Neural progenitor cell (in vitro differentiated cells): ENCODE data around the gene MEGF9. TPM values are rescaled to one million over a fixed set of nuclear protein-coding genes. Genes with fewer than 3 reads are reported as not detected.

Experiments used
- DNase-seq: peaks from one replicate; pipeline ENCODE4 v3.0.0-alpha.2; 2016; ENCODE audit warnings: low spot score
- H2AFZ ChIP-seq: fragments of 200-600 bp; sonication (generic); replicated peaks from 2 replicates; pipeline ENCODE4 v1.6.1; 2016; ENCODE audit warnings: antibody characterized with exemption
- H3F3A ChIP-seq: fragments of 200-600 bp; sonication (generic); 2 replicates; pipeline ENCODE4 v1.6.1; 2016; ENCODE audit warnings: antibody characterized with exemption, low read depth
- H3K27ac ChIP-seq: fragments of 200-600 bp; sonication (generic); 2 replicates; pipeline ENCODE4 v1.5.1; 2016; ENCODE audit warnings: mild to moderate bottlenecking
- H3K27me3 ChIP-seq: fragments of 200-600 bp; sonication (generic); 2 replicates; pipeline ENCODE4 v1.6.1; 2016; ENCODE audit warnings: mild to moderate bottlenecking, moderate library complexity
- H3K36me3 ChIP-seq: fragments of 200-600 bp; sonication (generic); 2 replicates; pipeline ENCODE4 v1.5.1; 2016
- H3K4me1 ChIP-seq: fragments of 200-600 bp; sonication (generic); 2 replicates; pipeline ENCODE4 v1.6.1; 2016; ENCODE audit warnings: mixed run types
- H3K4me2 ChIP-seq: fragments of 200-600 bp; sonication (generic); 2 replicates; pipeline ENCODE4 v1.6.1; 2016
- H3K4me3 ChIP-seq: fragments of 200-600 bp; sonication (generic); 2 replicates; pipeline ENCODE4 v1.5.1; 2016
- H3K79me2 ChIP-seq: fragments of 200-600 bp; sonication (generic); 2 replicates; pipeline ENCODE4 v1.6.1; 2016; ENCODE audit warnings: low read depth
- H3K9ac ChIP-seq: fragments of 200-600 bp; sonication (generic); 2 replicates; pipeline ENCODE4 v1.6.1; 2016
- H3K9me3 ChIP-seq: fragments of 200-600 bp; sonication (generic); 2 replicates; pipeline ENCODE4 v1.5.1; 2016; ENCODE audit warnings: low read depth
- H4K20me1 ChIP-seq: fragments of 200-600 bp; sonication (generic); 2 replicates; pipeline ENCODE4 v1.6.1; 2016; ENCODE audit warnings: low read depth
- H3K27ac Mint-ChIP-seq: 3 replicates; pipeline ENCODE4 v1.8.0; 2021; ENCODE audit warnings: mixed read lengths
- H3K27me3 Mint-ChIP-seq: 2 replicates; pipeline ENCODE4 v1.8.0; 2022; ENCODE audit warnings: low read depth, mild to moderate bottlenecking, inconsistent platforms, moderate library complexity, mixed read lengths; ENCODE audit not compliant: insufficient read depth
- H3K36me3 Mint-ChIP-seq: 3 replicates; pipeline ENCODE4 v1.8.0; 2021; ENCODE audit warnings: mixed read lengths
- H3K4me1 Mint-ChIP-seq: 3 replicates; pipeline ENCODE4 v1.8.0; 2021; ENCODE audit warnings: mixed read lengths
- H3K4me3 Mint-ChIP-seq: 3 replicates; pipeline ENCODE4 v1.8.0; 2021; ENCODE audit warnings: mild to moderate bottlenecking, moderate library complexity, mixed read lengths
- H3K9me3 Mint-ChIP-seq: 3 replicates; pipeline ENCODE4 v1.8.0; 2020; ENCODE audit warnings: mixed read lengths
- EZH2 ChIP-seq: fragments of 200-600 bp; sonication (generic); IDR thresholded peaks from 2 replicates; pipeline ENCODE4 v1.6.1; 2017; ENCODE audit warnings: antibody characterized with exemption, mild to moderate bottlenecking, moderate library complexity
- EZH2phosphoT487 ChIP-seq: fragments of 200-600 bp; sonication (generic); IDR thresholded peaks from 2 replicates; pipeline ENCODE4 v1.6.1; 2017; ENCODE audit warnings: antibody characterized with exemption
- total RNA-seq: library from RNA; depleted of rRNA; stranded (reverse); fragments of >200 nt; gene quantifications from 2 replicates; pipeline ENCODE4 v1.2.3, GENCODE V29; 2015; ENCODE audit warnings: low replicate concordance
- TF ChIP-seq, protein P1 (sequence below): fragments of 200-600 bp; sonication (generic); IDR thresholded peaks from 2 replicates; pipeline ENCODE4 v1.5.1; 2017; ENCODE audit warnings: antibody characterized with exemption, mild to moderate bottlenecking

Gene MEGF9
- total RNA-seq, 1 donor from 2014 or later: 6.2 TPM

- Histone ChIP-seq H3K9ac (no peak overlapping the region), H3K4me1 (peaks cover 15% of the 10 kb centered on the region), H3F3A (peaks cover 7% of the 10 kb centered on the region), H2AFZ (no peak overlapping the region), H3K79me2 (no peaks in the 10 kb centered on the region), H4K20me1 (no peaks in the 10 kb centered on the region), H3K4me2 (no peak overlapping the region), H3K27me3 (no peaks in the 10 kb centered on the region), H3K9me3 (no peaks in the 10 kb centered on the region), H3K27ac (no peak overlapping the region), H3K4me3 (no peak overlapping the region), H3K36me3 (no peaks in the 10 kb centered on the region)
- Mint-ChIP-seq H3K4me3 (no peak overlapping the region), H3K4me1 (peaks cover 12% of the 10 kb centered on the region), H3K9me3 (peaks cover 7% of the 10 kb centered on the region), H3K27me3 (no peaks in the 10 kb centered on the region), H3K27ac (no peak overlapping the region), H3K36me3 (peaks cover 10% of the 10 kb centered on the region)
- TF ChIP-seq, protein P1, sequence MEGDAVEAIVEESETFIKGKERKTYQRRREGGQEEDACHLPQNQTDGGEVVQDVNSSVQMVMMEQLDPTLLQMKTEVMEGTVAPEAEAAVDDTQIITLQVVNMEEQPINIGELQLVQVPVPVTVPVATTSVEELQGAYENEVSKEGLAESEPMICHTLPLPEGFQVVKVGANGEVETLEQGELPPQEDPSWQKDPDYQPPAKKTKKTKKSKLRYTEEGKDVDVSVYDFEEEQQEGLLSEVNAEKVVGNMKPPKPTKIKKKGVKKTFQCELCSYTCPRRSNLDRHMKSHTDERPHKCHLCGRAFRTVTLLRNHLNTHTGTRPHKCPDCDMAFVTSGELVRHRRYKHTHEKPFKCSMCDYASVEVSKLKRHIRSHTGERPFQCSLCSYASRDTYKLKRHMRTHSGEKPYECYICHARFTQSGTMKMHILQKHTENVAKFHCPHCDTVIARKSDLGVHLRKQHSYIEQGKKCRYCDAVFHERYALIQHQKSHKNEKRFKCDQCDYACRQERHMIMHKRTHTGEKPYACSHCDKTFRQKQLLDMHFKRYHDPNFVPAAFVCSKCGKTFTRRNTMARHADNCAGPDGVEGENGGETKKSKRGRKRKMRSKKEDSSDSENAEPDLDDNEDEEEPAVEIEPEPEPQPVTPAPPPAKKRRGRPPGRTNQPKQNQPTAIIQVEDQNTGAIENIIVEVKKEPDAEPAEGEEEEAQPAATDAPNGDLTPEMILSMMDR: no peak
- no peak for TF ChIP-seq EZH2
- TF ChIP-seq EZH2phosphoT487: no peak
- no peak for DNase-seq
Observed at GRCh38 chr9:120668399-120668798, 45.9 kb downstream of the MEGF9 start.

- Histone ChIP-seq H3K27ac (no peak overlapping the region), H3K27me3 (no peaks in the 10 kb centered on the region), H3K4me2 (no peak overlapping the region), H3K4me3 (no peak overlapping the region), H3K9me3 (no peaks in the 10 kb centered on the region), H3K36me3 (no peaks in the 10 kb centered on the region), H3F3A (no peaks in the 10 kb centered on the region), H3K79me2 (no peaks in the 10 kb centered on the region), H3K4me1 (peaks cover 11% of the 10 kb centered on the region), H3K9ac (no peak overlapping the region), H2AFZ (no peak overlapping the region), H4K20me1 (no peaks in the 10 kb centered on the region)
- H3K27me3 Mint-ChIP-seq: no peaks in the 10 kb centered on the region
- H3K9me3 Mint-ChIP-seq: peaks cover 3% of the 10 kb centered on the region
- no peak for DNase-seq
- peaks cover 19% of the 10 kb centered on the region for H3K4me1 Mint-ChIP-seq
- no peak overlapping the region for H3K4me3 Mint-ChIP-seq
- TF ChIP-seq, protein P1: no peak
- no peak for TF ChIP-seq EZH2phosphoT487
- no peak for TF ChIP-seq EZH2
- peaks cover 6% of the 10 kb centered on the region for H3K36me3 Mint-ChIP-seq
- H3K27ac Mint-ChIP-seq: no peak overlapping the region
Observed at GRCh38 chr9:120663950-120664349, 50.3 kb downstream of the MEGF9 start.

DNA sequence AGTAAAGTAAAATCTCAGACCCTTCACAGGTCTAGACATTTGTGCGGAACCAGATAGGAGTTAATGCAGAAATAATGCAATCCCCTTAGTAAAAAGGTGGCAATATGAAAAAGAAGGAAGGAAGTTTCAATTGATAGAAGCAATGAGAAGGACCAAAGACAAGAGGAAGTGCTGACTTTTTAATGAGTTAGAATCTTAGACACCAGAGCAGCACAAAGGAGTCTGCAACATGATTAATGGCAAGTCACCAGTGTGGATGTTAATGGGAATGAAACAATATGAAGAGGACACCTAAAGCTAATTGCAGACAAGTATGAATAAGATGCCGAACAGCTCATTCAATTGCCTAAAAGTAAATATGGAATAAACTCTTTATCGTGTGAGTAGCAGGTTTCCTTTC is 50.9 kb downstream of the MEGF9 start:
- no peaks in the 10 kb centered on the region for H3K36me3 ChIP-seq
- peaks cover 11% of the 10 kb centered on the region for H3K4me1 ChIP-seq
- no peak overlapping the region for H3K27ac ChIP-seq
- H3K4me2 ChIP-seq: no peak overlapping the region
- no peak overlapping the region for H3K9ac ChIP-seq
- H3K27me3 ChIP-seq: no peaks in the 10 kb centered on the region
- Mint-ChIP-seq H3K9me3 (peaks cover 3% of the 10 kb centered on the region), H3K27me3 (no peaks in the 10 kb centered on the region), H3K27ac (no peak overlapping the region), H3K4me1 (peaks cover 19% of the 10 kb centered on the region), H3K4me3 (no peak overlapping the region), H3K36me3 (peaks cover 6% of the 10 kb centered on the region)
- DNase-seq: no peak
- TF ChIP-seq EZH2: no peak
- TF ChIP-seq EZH2phosphoT487: no peak
- TF ChIP-seq, protein P1: no peak
- H4K20me1 ChIP-seq: no peaks in the 10 kb centered on the region
- no peak overlapping the region for H3K4me3 ChIP-seq
- H2AFZ ChIP-seq: no peak overlapping the region
- H3K79me2 ChIP-seq: no peaks in the 10 kb centered on the region
- H3K9me3 ChIP-seq: no peaks in the 10 kb centered on the region
- H3F3A ChIP-seq: no peaks in the 10 kb centered on the region
